CD4-positive, alpha-beta T cell (primary cell): ENCODE measurements around the gene AGAP1. TPM values are rescaled to one million over a fixed set of nuclear protein-coding genes. Genes with fewer than 3 reads are reported as not detected.

Experiments
- ATAC-seq: fragments of 200-7000 bp; cut with Tn5 transposase; one replicate; pipeline ENCODE4 v1.10.0; 2022; ENCODE audit warnings: mild to moderate bottlenecking; ENCODE audit not compliant: poor library complexity
- CTCF ChIA-PET: fragments of 350-600 bp; sonication (Branson Sonifier 250); formaldehyde crosslinking; loops from one replicate; lab custom pipeline; 2021; ENCODE audit warnings: antibody characterized with exemption, inconsistent platforms; lab: Charles Lee
- POLR2A ChIA-PET: fragments of 350-600 bp; sonication (Branson Sonifier 250); formaldehyde crosslinking; loops from one replicate; lab custom pipeline; 2021; ENCODE audit warnings: antibody characterized with exemption, inconsistent platforms; lab: Charles Lee
- DNase-seq, 14 experiments: peaks; one replicate each; pipeline ENCODE4 v3.0.0-alpha.2; 2013 to 2020; ENCODE audit warnings: mixed read lengths in 2 of 14
- H3K27ac ChIP-seq, 2 donors: one replicate each; pipeline versions ENCODE4 v1.5.1 to v1.7.0; 2013; ENCODE audit warnings: low read length in 2 of 2, low read depth in 1 of 2, mild to moderate bottlenecking in 1 of 2
- H3K27me3 ChIP-seq, 2 experiments: 1 replicate in 1 of 2; 2 replicates in 1 of 2; pipeline versions ENCODE4 v1.6.1 to v1.7.0; 2013; ENCODE audit warnings: low read length in 2 of 2, control low read depth in 1 of 2, mild to moderate bottlenecking in 1 of 2, moderate library complexity in 1 of 2; ENCODE audit not compliant: insufficient read depth in 2 of 2, control insufficient read depth in 1 of 2
- H3K36me3 ChIP-seq: one replicate; pipeline ENCODE4 v1.6.1; 2013; ENCODE audit warnings: low read length, control low read depth; ENCODE audit not compliant: insufficient read depth
- H3K4me1 ChIP-seq: one replicate; pipeline ENCODE4 v1.6.1; 2013; ENCODE audit warnings: low read length, control low read depth; ENCODE audit not compliant: insufficient read depth
- H3K4me3 ChIP-seq: one replicate; pipeline ENCODE4 v1.5.1; 2013; ENCODE audit warnings: mild to moderate bottlenecking, low read length, moderate library complexity
- H3K9me3 ChIP-seq, 2 experiments: 1 replicate in 1 of 2; 2 replicates in 1 of 2; pipeline versions ENCODE4 v1.6.1 to v1.7.0; 2013; ENCODE audit warnings: low read length in 2 of 2, mild to moderate bottlenecking in 2 of 2, control low read depth in 1 of 2, moderate library complexity in 1 of 2; ENCODE audit not compliant: control insufficient read depth in 1 of 2, insufficient read depth in 1 of 2
- H3K27ac Mint-ChIP-seq: one replicate; pipeline ENCODE4 v1.8.0; 2020; ENCODE audit warnings: mixed read lengths
- H3K27me3 Mint-ChIP-seq: one replicate; pipeline ENCODE4 v1.8.0; 2021; ENCODE audit warnings: mixed read lengths
- H3K36me3 Mint-ChIP-seq: one replicate; pipeline ENCODE4 v1.8.0; 2021; ENCODE audit warnings: low read depth, mixed read lengths
- H3K4me1 Mint-ChIP-seq: one replicate; pipeline ENCODE4 v1.8.0; 2021; ENCODE audit warnings: low read depth, mixed read lengths
- H3K4me3 Mint-ChIP-seq: one replicate; pipeline ENCODE4 v1.8.0; 2020; ENCODE audit warnings: mild to moderate bottlenecking, mixed read lengths
- H3K9me3 Mint-ChIP-seq: one replicate; pipeline ENCODE4 v1.8.0; 2020; ENCODE audit warnings: mixed read lengths
- CTCF ChIP-seq: fragments of 200-600 bp; IDR thresholded peaks from one replicate; pipeline ENCODE4 v1.8.0; 2022; ENCODE audit warnings: antibody characterized with exemption, mild to moderate bottlenecking
- intact Hi-C, 2 experiments: fragments of 100-400 bp; cut with DNase I in 1 of 2; cut with micrococcal nuclease in 1 of 2; formaldehyde crosslinking; loops; one replicate each; pipeline versions ENCODE4 v1.15.1 to v1.9.0; 2023 to 2025; cut with DNase I, micrococcal nuclease
- total RNA-seq, 174 experiments: library from RNA in 2 of 174; stranded (reverse) in 2 of 174; gene quantifications; one replicate each; pipeline ENCODE4 v1.2.3 and lab custom pipeline; 2021 to 2026

Gene AGAP1
- total RNA-seq, 2 experiments from 2014 or later, result 2.6 to 3.1 TPM

- Histone ChIP-seq H3K27ac (no peak overlapping the region), H3K4me3 (no peak overlapping the region), H3K27me3 (no peaks in the 10 kb centered on the region), H3K4me1 (no peaks in the 10 kb centered on the region), H3K36me3 (no peaks in the 10 kb centered on the region), H3K9me3 (no peaks in the 10 kb centered on the region)
- ATAC-seq (no peak), DNase-seq (no peak)
- ChIA-PET CTCF (no interaction called here), POLR2A (no interaction called here)
- TF ChIP-seq CTCF, result no peak
- intact Hi-C loops, result no loop called here
- Mint-ChIP-seq H3K27ac (no peak overlapping the region), H3K4me1 (no peaks in the 10 kb centered on the region), H3K9me3 (no peaks in the 10 kb centered on the region), H3K36me3 (no peaks in the 10 kb centered on the region), H3K27me3 (peaks cover 22% of the 10 kb centered on the region), H3K4me3 (no peak overlapping the region)
Measured at GRCh38 chr2:235523486-235524150, 29.8 kb downstream of the AGAP1 start.

- no peaks in the 10 kb centered on the region for H3K9me3 Mint-ChIP-seq
- no peak for TF ChIP-seq CTCF
- CTCF ChIA-PET, result no interaction called here
- H3K4me1 Mint-ChIP-seq, result no peaks in the 10 kb centered on the region
- H3K27me3 ChIP-seq, result peaks cover 0 to 2% of the 10 kb centered on the region in 2 experiments
- H3K4me3 Mint-ChIP-seq, result no peak overlapping the region
- no peak overlapping the region for H3K4me3 ChIP-seq
- no peak overlapping the region for H3K27ac Mint-ChIP-seq
- H3K36me3 ChIP-seq, result no peaks in the 10 kb centered on the region
- no peaks in the 10 kb centered on the region for H3K9me3 ChIP-seq
- ATAC-seq (no peak), DNase-seq (no peak)
- no peak overlapping the region for H3K27ac ChIP-seq
- no peaks in the 10 kb centered on the region for H3K4me1 ChIP-seq
- H3K36me3 Mint-ChIP-seq, result no peaks in the 10 kb centered on the region
- intact Hi-C loops, result no loop called here
- H3K27me3 Mint-ChIP-seq, result peaks cover 11% of the 10 kb centered on the region
- POLR2A ChIA-PET, result no interaction called here
Measured at GRCh38 chr2:235526166-235526565, 32.3 kb downstream of the AGAP1 start.

DNA sequence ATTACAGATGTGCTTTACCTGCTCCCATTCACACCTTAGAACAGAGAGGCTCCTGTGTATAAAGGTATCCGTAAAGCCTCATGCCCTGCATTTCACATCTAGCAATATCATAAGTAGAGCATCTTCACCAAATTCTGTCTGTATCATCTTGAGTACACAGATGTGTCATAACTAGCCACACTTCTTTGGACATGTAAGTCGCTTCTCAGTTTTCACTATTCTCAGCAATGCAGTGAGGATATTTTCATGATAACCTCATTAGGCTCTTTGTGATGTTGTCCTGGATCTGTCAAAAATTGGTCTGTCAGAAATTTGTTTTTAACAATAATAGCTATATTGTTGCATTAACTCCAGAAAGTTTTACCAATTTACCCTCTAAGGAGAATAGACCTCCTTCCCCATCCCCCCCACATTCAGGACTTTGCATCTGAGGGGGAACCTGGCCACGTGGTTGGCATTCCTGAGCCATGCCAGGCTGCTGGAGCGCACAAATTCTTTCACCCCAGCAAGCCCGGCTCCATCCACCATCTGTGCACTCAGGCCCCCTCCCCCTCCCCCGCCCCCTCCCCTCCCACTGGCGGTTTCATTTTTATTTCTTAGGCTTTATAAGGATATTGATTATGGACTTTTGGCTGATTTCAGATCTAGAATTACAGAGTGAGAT lies 34.1 kb downstream of the AGAP1 start:
- intact Hi-C loops, result no loop called here
- H3K4me3 Mint-ChIP-seq, result no peak overlapping the region
- no peak for ATAC-seq
- TF ChIP-seq CTCF, result no peak
- H3K27me3 ChIP-seq, result peaks cover 0 to 2% of the 10 kb centered on the region in 2 experiments
- no peaks in the 10 kb centered on the region for H3K36me3 ChIP-seq
- ChIA-PET POLR2A (no interaction called here), CTCF (no interaction called here)
- H3K4me1 Mint-ChIP-seq, result no peaks in the 10 kb centered on the region
- no peaks in the 10 kb centered on the region for H3K9me3 ChIP-seq
- no peak overlapping the region for H3K27ac Mint-ChIP-seq
- H3K4me1 ChIP-seq, result no peaks in the 10 kb centered on the region
- H3K36me3 Mint-ChIP-seq, result no peaks in the 10 kb centered on the region
- H3K27ac ChIP-seq, result no peak overlapping the region
- peaks cover 2% of the 10 kb centered on the region for H3K27me3 Mint-ChIP-seq
- no peaks in the 10 kb centered on the region for H3K9me3 Mint-ChIP-seq
- H3K4me3 ChIP-seq, result no peak overlapping the region
- DNase-seq, result no peak
